GM23338 (cell line): ENCODE data around the gene ANKRD6.

Experiments
- CREB1 ChIP-seq: fragments of 250-450 bp; sonication (Bioruptor Pico); IDR thresholded peaks from 2 replicates; pipeline ENCODE4 v1.5.0; 2020; ENCODE audit warnings: low read depth, mild to moderate bottlenecking, moderate library complexity
- EZH2 ChIP-seq: fragments of 200-600 bp; sonication (generic); IDR thresholded peaks from one replicate; pipeline ENCODE4 v1.8.0; 2017; ENCODE audit warnings: antibody characterized with exemption, mild to moderate bottlenecking, low read depth; ENCODE audit not compliant: unreplicated experiment
- EZH2phosphoT487 ChIP-seq: fragments of 200-600 bp; sonication (generic); IDR thresholded peaks from one replicate; pipeline ENCODE4 v1.8.1; 2018; ENCODE audit warnings: antibody characterized with exemption; ENCODE audit not compliant: unreplicated experiment
- JUNB ChIP-seq: IDR thresholded peaks from one replicate; pipeline ENCODE4 v1.6.1; 2016; ENCODE audit warnings: antibody characterized with exemption; ENCODE audit not compliant: unreplicated experiment
- NANOG ChIP-seq: IDR thresholded peaks from 2 replicates; pipeline ENCODE4 v1.6.1; 2016; ENCODE audit warnings: antibody characterized with exemption, borderline replicate concordance
- POLR2AphosphoS5 ChIP-seq: IDR thresholded peaks from 2 replicates; pipeline ENCODE4 v1.6.1; 2016; ENCODE audit warnings: antibody characterized with exemption, low read depth
- STAT1 ChIP-seq: IDR thresholded peaks from one replicate; pipeline ENCODE4 v1.6.1; 2016; ENCODE audit warnings: antibody characterized with exemption; ENCODE audit not compliant: unreplicated experiment
- ZNF114 ChIP-seq: fragments of 250-450 bp; sonication (Bioruptor Pico); IDR thresholded peaks from 2 replicates; pipeline ENCODE4 v1.5.0; 2020; ENCODE audit warnings: mild to moderate bottlenecking, moderate library complexity
- ZNF331 ChIP-seq: fragments of 250-450 bp; sonication (Bioruptor Pico); IDR thresholded peaks from 2 replicates; pipeline ENCODE4 v1.5.0; 2020; ENCODE audit warnings: low read depth, mild to moderate bottlenecking, moderate library complexity
- TF ChIP-seq, protein P1 (sequence below): IDR thresholded peaks from one replicate; pipeline ENCODE4 v1.6.1; 2018; ENCODE audit warnings: antibody characterized with exemption; ENCODE audit not compliant: unreplicated experiment
- TF ChIP-seq, protein P2 (sequence below), 2 experiments: fragments of 200-600 bp in 1 of 2; sonication (generic) in 1 of 2; conservative IDR thresholded peaks; 2 replicates each; pipeline versions ENCODE4 v1.5.1 to v1.6.1; 2016 to 2017; ENCODE audit warnings: antibody characterized with exemption in 2 of 2, low read depth in 2 of 2, mild to moderate bottlenecking in 2 of 2, moderate library complexity in 1 of 2
- TF ChIP-seq, protein P3 (sequence below): IDR thresholded peaks from 2 replicates; pipeline ENCODE4 v1.6.1; 2016; ENCODE audit warnings: antibody characterized with exemption
- TF ChIP-seq, protein P4 (sequence below): fragments of 250-450 bp; sonication (Bioruptor Pico); IDR thresholded peaks from 2 replicates; pipeline ENCODE4 v1.5.0; 2020; ENCODE audit warnings: mild to moderate bottlenecking, moderate library complexity

DNA sequence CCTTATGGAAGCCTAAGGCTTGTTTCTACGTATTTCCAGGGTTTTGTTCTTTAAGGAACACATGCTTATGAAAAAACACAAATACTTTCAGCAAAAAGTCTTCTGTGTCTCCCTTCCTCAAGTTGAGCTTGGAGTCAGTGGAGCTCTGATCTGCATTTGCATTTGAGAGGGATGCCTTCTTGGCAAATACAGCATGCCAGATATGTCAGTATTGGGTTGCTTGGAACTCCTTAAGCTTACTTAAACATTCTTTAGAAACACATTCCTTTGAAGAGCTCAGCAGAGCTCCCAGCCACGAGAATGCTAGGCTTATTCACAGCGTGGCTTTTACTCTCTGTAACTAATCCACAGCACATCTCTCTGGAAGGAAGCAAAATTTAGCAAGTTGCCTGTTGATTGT is 68.3 kb downstream of the ANKRD6 start:
- TF ChIP-seq, protein P1, sequence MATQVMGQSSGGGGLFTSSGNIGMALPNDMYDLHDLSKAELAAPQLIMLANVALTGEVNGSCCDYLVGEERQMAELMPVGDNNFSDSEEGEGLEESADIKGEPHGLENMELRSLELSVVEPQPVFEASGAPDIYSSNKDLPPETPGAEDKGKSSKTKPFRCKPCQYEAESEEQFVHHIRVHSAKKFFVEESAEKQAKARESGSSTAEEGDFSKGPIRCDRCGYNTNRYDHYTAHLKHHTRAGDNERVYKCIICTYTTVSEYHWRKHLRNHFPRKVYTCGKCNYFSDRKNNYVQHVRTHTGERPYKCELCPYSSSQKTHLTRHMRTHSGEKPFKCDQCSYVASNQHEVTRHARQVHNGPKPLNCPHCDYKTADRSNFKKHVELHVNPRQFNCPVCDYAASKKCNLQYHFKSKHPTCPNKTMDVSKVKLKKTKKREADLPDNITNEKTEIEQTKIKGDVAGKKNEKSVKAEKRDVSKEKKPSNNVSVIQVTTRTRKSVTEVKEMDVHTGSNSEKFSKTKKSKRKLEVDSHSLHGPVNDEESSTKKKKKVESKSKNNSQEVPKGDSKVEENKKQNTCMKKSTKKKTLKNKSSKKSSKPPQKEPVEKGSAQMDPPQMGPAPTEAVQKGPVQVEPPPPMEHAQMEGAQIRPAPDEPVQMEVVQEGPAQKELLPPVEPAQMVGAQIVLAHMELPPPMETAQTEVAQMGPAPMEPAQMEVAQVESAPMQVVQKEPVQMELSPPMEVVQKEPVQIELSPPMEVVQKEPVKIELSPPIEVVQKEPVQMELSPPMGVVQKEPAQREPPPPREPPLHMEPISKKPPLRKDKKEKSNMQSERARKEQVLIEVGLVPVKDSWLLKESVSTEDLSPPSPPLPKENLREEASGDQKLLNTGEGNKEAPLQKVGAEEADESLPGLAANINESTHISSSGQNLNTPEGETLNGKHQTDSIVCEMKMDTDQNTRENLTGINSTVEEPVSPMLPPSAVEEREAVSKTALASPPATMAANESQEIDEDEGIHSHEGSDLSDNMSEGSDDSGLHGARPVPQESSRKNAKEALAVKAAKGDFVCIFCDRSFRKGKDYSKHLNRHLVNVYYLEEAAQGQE, result no peak
- TF ChIP-seq, protein P2, sequence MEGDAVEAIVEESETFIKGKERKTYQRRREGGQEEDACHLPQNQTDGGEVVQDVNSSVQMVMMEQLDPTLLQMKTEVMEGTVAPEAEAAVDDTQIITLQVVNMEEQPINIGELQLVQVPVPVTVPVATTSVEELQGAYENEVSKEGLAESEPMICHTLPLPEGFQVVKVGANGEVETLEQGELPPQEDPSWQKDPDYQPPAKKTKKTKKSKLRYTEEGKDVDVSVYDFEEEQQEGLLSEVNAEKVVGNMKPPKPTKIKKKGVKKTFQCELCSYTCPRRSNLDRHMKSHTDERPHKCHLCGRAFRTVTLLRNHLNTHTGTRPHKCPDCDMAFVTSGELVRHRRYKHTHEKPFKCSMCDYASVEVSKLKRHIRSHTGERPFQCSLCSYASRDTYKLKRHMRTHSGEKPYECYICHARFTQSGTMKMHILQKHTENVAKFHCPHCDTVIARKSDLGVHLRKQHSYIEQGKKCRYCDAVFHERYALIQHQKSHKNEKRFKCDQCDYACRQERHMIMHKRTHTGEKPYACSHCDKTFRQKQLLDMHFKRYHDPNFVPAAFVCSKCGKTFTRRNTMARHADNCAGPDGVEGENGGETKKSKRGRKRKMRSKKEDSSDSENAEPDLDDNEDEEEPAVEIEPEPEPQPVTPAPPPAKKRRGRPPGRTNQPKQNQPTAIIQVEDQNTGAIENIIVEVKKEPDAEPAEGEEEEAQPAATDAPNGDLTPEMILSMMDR (conservative IDR thresholded peaks at IDR 0.05; ENCODE audit: low read depth in 2 of 2), result no peak
- no peak for TF ChIP-seq POLR2AphosphoS5
- no peak for TF ChIP-seq EZH2phosphoT487
- no peak for TF ChIP-seq EZH2
- no peak for TF ChIP-seq STAT1
- TF ChIP-seq CREB1 (CRISPR knock-in tag), result no peak
- TF ChIP-seq JUNB, result no peak
- TF ChIP-seq, protein P3, sequence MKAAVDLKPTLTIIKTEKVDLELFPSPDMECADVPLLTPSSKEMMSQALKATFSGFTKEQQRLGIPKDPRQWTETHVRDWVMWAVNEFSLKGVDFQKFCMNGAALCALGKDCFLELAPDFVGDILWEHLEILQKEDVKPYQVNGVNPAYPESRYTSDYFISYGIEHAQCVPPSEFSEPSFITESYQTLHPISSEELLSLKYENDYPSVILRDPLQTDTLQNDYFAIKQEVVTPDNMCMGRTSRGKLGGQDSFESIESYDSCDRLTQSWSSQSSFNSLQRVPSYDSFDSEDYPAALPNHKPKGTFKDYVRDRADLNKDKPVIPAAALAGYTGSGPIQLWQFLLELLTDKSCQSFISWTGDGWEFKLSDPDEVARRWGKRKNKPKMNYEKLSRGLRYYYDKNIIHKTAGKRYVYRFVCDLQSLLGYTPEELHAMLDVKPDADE, result no peak
- no peak for TF ChIP-seq ZNF331 (CRISPR knock-in tag)
- TF ChIP-seq ZNF114 (CRISPR knock-in tag), result no peak
- TF ChIP-seq NANOG, result no peak
- TF ChIP-seq, protein P4, sequence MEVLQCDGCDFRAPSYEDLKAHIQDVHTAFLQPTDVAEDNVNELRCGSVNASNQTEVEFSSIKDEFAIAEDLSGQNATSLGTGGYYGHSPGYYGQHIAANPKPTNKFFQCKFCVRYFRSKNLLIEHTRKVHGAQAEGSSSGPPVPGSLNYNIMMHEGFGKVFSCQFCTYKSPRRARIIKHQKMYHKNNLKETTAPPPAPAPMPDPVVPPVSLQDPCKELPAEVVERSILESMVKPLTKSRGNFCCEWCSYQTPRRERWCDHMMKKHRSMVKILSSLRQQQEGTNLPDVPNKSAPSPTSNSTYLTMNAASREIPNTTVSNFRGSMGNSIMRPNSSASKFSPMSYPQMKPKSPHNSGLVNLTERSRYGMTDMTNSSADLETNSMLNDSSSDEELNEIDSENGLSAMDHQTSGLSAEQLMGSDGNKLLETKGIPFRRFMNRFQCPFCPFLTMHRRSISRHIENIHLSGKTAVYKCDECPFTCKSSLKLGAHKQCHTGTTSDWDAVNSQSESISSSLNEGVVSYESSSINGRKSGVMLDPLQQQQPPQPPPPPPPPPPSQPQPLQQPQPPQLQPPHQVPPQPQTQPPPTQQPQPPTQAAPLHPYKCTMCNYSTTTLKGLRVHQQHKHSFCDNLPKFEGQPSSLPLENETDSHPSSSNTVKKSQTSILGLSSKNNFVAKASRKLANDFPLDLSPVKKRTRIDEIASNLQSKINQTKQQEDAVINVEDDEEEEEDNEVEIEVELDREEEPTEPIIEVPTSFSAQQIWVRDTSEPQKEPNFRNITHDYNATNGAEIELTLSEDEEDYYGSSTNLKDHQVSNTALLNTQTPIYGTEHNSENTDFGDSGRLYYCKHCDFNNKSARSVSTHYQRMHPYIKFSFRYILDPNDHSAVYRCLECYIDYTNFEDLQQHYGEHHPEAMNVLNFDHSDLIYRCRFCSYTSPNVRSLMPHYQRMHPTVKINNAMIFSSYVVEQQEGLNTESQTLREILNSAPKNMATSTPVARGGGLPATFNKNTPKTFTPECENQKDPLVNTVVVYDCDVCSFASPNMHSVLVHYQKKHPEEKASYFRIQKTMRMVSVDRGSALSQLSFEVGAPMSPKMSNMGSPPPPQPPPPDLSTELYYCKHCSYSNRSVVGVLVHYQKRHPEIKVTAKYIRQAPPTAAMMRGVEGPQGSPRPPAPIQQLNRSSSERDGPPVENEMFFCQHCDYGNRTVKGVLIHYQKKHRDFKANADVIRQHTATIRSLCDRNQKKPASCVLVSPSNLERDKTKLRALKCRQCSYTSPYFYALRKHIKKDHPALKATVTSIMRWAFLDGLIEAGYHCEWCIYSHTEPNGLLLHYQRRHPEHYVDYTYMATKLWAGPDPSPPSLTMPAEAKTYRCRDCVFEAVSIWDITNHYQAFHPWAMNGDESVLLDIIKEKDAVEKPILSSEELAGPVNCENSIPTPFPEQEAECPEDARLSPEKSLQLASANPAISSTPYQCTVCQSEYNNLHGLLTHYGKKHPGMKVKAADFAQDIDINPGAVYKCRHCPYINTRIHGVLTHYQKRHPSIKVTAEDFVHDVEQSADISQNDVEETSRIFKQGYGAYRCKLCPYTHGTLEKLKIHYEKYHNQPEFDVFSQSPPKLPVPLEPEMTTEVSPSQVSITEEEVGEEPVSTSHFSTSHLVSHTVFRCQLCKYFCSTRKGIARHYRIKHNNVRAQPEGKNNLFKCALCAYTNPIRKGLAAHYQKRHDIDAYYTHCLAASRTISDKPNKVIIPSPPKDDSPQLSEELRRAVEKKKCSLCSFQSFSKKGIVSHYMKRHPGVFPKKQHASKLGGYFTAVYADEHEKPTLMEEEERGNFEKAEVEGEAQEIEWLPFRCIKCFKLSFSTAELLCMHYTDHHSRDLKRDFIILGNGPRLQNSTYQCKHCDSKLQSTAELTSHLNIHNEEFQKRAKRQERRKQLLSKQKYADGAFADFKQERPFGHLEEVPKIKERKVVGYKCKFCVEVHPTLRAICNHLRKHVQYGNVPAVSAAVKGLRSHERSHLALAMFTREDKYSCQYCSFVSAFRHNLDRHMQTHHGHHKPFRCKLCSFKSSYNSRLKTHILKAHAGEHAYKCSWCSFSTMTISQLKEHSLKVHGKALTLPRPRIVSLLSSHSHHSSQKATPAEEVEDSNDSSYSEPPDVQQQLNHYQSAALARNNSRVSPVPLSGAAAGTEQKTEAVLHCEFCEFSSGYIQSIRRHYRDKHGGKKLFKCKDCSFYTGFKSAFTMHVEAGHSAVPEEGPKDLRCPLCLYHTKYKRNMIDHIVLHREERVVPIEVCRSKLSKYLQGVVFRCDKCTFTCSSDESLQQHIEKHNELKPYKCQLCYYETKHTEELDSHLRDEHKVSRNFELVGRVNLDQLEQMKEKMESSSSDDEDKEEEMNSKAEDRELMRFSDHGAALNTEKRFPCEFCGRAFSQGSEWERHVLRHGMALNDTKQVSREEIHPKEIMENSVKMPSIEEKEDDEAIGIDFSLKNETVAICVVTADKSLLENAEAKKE (CRISPR knock-in tag), result no peak
